ENCODE measurements around the gene RAD51AP1.

RAD51AP1 gene

DNA sequence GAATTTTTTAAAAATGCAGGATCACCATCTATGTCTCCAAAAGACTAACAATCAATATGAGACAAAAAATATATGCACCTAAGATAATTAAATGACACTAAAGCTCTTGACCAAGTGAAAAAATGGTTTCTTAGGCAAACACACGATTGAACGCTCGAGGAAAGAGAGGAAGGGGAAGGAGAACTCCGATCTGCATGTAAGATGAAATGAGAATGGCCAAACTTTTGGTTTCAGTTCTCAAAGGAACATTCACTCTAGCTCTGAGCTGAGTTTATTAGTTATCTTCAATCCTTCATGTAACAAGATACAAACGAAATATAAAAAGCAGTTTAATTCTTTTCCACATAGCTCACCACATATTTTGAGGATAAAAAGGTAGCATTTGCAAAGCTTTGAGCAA lies 26.1 kb downstream of the RAD51AP1 start:
- TF ChIP-seq, protein P1, sequence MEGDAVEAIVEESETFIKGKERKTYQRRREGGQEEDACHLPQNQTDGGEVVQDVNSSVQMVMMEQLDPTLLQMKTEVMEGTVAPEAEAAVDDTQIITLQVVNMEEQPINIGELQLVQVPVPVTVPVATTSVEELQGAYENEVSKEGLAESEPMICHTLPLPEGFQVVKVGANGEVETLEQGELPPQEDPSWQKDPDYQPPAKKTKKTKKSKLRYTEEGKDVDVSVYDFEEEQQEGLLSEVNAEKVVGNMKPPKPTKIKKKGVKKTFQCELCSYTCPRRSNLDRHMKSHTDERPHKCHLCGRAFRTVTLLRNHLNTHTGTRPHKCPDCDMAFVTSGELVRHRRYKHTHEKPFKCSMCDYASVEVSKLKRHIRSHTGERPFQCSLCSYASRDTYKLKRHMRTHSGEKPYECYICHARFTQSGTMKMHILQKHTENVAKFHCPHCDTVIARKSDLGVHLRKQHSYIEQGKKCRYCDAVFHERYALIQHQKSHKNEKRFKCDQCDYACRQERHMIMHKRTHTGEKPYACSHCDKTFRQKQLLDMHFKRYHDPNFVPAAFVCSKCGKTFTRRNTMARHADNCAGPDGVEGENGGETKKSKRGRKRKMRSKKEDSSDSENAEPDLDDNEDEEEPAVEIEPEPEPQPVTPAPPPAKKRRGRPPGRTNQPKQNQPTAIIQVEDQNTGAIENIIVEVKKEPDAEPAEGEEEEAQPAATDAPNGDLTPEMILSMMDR (IDR thresholded peaks at IDR 0.05) = no peak
- no peak for TF ChIP-seq ZFX (IDR thresholded peaks at IDR 0.05; ENCODE audit: borderline replicate concordance)
- H3K27ac ChIP-seq = no peak overlapping the region

DNA sequence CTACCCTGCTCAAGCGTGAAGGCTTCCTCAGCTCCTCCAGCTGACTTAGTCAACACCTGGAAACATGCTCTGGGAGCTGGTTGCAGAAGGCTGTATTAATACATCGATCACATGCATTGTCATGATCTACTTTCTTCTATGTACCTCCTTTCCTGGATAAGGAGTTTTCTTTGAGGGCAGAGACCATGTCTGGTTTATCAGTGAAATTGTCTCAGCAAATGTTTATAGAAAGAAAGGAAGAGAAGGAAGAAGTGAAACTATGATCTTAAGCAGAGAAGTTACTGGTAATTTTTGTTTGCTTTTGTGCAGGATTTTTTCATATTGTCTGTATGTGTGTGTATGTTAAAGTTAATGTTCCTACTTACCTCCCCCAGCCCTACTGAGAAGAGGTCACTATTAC lies 27.8 kb downstream of the RAD51AP1 start:
- no peak for TF ChIP-seq ZFX (IDR thresholded peaks at IDR 0.05; ENCODE audit: borderline replicate concordance)
- TF ChIP-seq, protein P1 (IDR thresholded peaks at IDR 0.05) = no peak
- no peak overlapping the region for H3K27ac ChIP-seq

DNA sequence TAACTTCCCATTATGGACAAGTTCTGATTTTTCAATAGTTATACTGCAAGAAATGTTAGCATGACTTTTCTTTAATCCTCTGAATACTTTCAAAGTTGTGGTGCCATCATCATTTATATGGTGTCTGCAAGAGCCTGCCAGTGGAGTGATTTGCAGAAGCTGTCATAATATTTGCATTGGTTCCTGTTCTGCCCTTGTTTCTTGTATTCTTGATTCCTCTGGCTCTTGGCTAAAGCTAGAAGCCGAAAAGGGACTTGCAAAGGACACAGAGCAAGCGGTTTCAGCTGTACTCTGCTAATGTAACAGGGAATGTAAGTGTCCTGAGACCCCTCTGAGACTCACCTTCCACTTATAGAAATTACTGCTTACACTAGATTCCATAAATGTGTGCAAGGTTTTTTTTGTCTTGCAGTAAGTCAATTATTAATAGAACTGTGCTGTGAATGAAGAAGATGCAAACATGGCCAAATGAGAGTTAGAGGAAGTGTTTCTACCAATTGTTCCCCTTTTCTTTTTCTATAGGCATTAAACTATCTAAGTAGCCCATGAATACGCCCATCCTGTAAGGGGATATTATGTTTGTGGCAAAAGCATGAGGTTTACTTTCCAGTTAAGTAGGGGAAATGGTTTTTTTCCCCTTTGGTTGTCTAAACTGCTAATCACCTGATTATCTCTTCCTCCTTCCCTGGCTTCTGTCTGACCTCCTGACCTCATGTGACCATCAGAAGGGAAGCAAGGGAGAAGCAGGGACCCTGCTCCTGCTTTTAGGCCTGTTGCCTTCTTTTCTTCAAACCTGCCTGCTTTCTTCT lies 28.6 kb downstream of the RAD51AP1 start:
- no peak overlapping the region for H3K27ac ChIP-seq
- TF ChIP-seq, protein P1 (IDR thresholded peaks at IDR 0.05) = no peak
- TF ChIP-seq ZFX (IDR thresholded peaks at IDR 0.05; ENCODE audit: borderline replicate concordance) = no peak

DNA sequence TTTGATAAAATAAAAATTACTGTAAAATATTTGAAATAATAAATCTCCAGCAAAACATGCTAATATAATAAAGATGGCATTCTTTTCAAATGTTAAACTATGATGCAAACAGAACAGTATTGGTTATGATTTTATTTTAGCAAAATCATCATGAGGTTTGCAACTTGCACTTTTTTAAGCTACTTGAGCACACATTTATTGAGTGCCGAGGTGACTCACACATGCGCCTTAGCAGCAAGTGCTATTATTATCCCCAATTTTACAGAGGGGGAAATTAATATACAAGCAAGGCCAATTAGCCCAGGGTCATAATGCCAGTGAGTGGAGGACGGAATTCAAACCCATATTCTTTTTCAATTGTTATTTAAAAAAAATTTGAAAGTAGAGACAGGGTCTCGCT lies 30.6 kb downstream of the RAD51AP1 start:
- H3K27ac ChIP-seq = no peak overlapping the region
- no peak for TF ChIP-seq ZFX (IDR thresholded peaks at IDR 0.05; ENCODE audit: borderline replicate concordance)
- TF ChIP-seq, protein P1 (IDR thresholded peaks at IDR 0.05) = no peak

DNA sequence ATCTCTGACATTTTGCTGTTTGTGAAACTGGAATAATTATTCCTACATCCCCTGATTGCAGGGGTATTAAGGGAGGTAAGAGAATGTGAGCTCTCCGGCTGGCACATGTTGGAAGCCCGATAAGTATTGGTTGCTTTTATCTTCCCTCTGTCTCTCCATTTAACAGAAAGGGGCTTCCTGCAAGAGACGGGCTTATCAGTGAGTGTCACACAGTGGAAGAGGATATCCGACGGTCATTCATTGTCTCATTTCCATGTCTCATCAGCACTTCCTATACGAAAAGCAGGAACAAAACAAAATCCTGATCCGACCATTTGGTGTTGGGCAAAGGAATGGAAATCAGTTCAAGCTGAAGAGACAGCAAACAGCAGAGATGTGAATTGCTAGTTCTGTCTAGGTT lies 34.0 kb downstream of the RAD51AP1 start:
- no peak overlapping the region for H3K27ac ChIP-seq
- TF ChIP-seq ZFX (IDR thresholded peaks at IDR 0.05; ENCODE audit: borderline replicate concordance) = no peak
- TF ChIP-seq, protein P1 (IDR thresholded peaks at IDR 0.05) = no peak

DNA sequence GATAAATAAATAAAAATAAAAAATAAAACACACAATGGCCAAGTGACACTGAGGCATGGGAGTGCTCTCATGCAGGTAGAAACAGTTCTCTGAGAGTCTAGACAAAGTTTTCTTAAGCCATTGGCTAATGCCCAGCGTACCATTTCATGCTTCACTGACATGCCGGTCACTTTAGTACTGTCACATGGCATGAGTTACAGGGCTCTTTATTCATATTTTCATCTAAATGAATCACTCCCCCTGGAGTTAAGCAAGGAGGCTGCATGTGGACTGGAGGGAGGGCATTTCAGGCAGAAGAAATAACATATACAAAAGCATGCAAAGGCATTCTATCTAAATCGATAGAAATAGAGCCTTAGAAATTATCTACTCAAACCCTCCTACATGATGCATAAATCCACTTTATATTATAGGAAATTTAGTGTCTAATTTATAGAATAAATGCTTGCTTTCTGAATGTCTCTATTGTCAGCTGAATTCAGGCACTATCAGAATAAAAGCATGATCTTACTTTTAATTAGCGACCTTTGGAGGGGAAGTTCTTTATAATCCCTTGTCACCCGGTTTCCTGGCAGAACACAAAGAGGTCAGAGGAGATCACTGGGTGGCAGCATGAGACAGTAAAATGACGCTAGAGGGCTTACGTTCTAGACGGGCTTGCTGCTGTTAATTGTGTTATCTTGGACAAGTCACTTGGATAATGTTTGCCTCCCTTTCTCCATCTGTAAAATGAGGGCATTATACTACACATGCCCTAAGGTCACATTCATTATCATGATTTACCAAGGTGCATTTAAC lies 40.8 kb downstream of the RAD51AP1 start:
- TF ChIP-seq, protein P1 (IDR thresholded peaks at IDR 0.05) = peak; percentile 27; the same call in 1 of the 2 replicates
- no peak for TF ChIP-seq ZFX (IDR thresholded peaks at IDR 0.05; ENCODE audit: borderline replicate concordance)
- H3K27ac ChIP-seq = no peak overlapping the region

DNA sequence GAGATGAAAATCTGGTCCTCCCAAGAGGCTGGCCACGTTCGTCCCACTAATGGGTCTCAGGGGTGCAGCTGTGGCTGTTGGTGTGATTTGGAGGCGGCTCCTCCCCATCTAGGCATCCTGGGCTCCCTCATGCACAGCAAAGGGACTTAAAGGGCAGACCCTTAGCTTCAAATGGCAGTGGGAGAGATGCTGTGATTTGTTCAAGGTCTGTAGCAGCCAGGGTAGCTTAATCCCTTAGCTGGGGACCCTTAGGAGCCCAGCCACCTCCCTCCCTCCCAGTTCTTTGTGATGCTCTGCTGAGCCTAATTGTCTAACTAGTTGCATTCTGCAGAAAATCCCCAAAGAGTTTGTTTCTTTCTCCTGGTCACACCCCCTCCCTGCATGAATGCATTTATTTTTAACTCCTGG lies 41.6 kb downstream of the RAD51AP1 start:
- TF ChIP-seq, protein P1 (IDR thresholded peaks at IDR 0.05) = no peak
- TF ChIP-seq ZFX (IDR thresholded peaks at IDR 0.05; ENCODE audit: borderline replicate concordance) = no peak

More for the DNA sequence above, 41.6 kb downstream of the RAD51AP1 start:
- H3K27ac ChIP-seq = no peak overlapping the region
